Stomach (tissue), 4 donors: ENCODE results near the gene TLR8.
"Not testable (repeated sequence)": the region's sequence is repeated elsewhere in the genome, so short reads cannot be mapped to it uniquely, and the experiment has no call there.

Source experiments
- POLR2A ChIP-seq, 4 donors: fragments of 450-650 bp; IDR thresholded peaks; one replicate each; pipeline ENCODE4 v1.6.1; 2016; ENCODE audit warnings: antibody characterized with exemption in 4 of 4, control low read depth in 2 of 4, mild to moderate bottlenecking in 1 of 4, moderate library complexity in 1 of 4
- TF ChIP-seq, protein P1 (sequence below), 7 experiments: fragments of 450-650 bp in 4 of 7; fragments of 200-600 bp in 3 of 7; sonication (generic) in 3 of 7; IDR thresholded peaks; one replicate each; pipeline ENCODE4 v1.5.1; 2016 to 2019; ENCODE audit warnings: antibody characterized with exemption in 7 of 7, control low read depth in 2 of 7, mild to moderate bottlenecking in 1 of 7

DNA sequence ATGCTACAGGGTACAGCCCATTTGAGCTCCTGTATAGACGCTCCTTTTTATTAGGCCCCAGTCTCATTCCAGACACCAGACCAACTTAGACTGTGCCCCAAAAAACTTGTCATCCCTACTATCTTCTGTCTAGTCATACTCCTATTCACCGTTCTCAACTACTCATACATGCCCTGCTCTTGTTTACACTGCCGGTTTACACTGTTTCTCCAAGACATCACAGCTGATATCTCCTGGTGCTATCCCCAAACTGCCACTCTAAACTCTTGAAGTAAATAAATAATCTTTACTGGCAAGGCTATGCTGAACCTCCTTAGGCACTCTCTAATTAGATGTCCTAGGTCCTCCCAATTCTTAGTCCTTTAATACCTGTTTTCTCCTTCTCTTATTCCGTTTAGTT lies 38.0 kb downstream of the TLR8 start:
- TF ChIP-seq, protein P1, sequence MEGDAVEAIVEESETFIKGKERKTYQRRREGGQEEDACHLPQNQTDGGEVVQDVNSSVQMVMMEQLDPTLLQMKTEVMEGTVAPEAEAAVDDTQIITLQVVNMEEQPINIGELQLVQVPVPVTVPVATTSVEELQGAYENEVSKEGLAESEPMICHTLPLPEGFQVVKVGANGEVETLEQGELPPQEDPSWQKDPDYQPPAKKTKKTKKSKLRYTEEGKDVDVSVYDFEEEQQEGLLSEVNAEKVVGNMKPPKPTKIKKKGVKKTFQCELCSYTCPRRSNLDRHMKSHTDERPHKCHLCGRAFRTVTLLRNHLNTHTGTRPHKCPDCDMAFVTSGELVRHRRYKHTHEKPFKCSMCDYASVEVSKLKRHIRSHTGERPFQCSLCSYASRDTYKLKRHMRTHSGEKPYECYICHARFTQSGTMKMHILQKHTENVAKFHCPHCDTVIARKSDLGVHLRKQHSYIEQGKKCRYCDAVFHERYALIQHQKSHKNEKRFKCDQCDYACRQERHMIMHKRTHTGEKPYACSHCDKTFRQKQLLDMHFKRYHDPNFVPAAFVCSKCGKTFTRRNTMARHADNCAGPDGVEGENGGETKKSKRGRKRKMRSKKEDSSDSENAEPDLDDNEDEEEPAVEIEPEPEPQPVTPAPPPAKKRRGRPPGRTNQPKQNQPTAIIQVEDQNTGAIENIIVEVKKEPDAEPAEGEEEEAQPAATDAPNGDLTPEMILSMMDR (IDR thresholded peaks at IDR 0.05) = not testable (repeated sequence)
- not testable (repeated sequence) for TF ChIP-seq POLR2A (IDR thresholded peaks at IDR 0.05)
